Measurements from ENCODE around the gene NEK6. TPM values are rescaled to one million over a fixed set of nuclear protein-coding genes. Genes with fewer than 3 reads are reported as not detected.
A peak's percentile ranks its signal among the peaks of the same experiment; 100 is the strongest.

Gene NEK6
- total RNA-seq = 28.1 TPM
- polyA plus RNA-seq = 38.3 TPM

DNA sequence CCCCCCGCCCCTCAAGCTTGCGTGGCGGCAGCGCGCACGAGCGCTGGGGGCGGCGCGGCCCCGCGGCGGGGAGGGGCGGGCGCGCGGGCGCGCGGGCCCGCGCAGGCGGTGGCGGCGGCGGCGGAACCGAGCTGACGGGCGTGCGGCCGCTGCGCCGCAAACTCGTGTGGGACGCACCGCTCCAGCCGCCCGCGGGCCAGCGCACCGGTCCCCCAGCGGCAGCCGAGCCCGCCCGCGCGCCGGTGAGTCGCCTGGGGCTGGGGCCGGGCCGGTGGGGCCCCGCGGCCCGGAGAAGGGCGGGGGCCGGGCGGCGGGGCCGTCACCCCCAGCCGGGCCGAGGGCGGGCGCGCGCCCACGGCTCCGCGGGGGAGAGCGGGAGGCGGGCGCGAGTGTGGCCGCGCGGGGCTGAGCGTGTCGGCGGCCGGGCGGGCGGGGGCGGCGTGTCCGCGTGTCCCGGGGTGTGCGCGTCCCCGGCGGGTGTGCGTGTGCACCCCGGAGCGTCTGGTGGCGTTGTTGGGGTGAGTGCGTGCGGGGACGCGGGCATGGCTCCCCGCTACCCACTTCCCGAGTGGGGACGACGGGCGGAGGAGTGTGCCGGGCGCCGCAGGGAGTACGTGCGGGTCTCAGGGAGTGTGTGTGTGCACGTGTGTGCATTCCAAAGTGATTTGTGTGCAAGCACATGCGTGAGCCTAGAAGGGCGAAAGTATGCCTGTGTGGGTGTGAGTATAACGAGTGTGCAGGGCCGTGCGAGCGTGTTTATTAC lies at the start of gene NEK6:
TSS of gene NEK6 (plus strand) at position 106 of the 763 bp plus-strand sequence. CDS start 44,016 bp downstream, outside the sequence.
- peaks cover 2% of the 10 kb centered on the region for H3K4me1 ChIP-seq (ENCODE audit: insufficient read depth)
- no peak for DNase-seq (ENCODE audit: extremely low spot score)
- H3K4me3 ChIP-seq (ENCODE audit: low read depth, low read length) = peak within 1 kb of the TSS; percentile 92
- no peaks in the 10 kb centered on the region for H3K36me3 ChIP-seq (ENCODE audit: insufficient read depth)
- H3K27ac ChIP-seq (ENCODE audit: low read depth) = peak within 1 kb of the TSS; percentile 84
- WGBS = under 1% methylated on average over 116 of the region's 116 CpGs

DNA sequence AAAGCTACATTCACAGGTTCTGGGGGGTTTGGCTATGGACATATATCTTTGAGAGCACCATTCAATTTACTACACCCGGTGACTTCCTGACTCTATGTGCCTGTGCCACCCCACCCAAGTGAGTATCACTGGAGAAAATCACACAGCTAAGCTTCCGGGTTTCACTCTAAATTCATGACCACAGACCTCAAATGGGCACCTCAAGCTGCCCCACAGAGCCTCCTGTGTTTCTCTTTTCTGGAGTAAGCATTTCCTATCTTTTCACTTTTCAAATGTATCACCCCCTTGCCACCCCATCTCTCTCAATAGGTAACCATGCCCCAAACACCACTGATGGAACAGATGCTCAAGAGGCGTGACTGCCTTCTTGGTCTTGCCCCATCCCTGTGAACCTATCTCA lies 49.2 kb upstream of the NEK6 start:
- Histone ChIP-seq H3K36me3 (ENCODE audit: insufficient read depth) (no peaks in the 10 kb centered on the region), H3K27ac (ENCODE audit: low read depth) (no peak overlapping the region), H3K4me3 (ENCODE audit: low read depth, low read length) (no peak overlapping the region), H3K4me1 (ENCODE audit: insufficient read depth) (no peaks in the 10 kb centered on the region)
- no peak for DNase-seq (ENCODE audit: extremely low spot score)
- WGBS = 89% methylated on average over 3 of the region's 3 CpGs

GRCh38 chr9:124209279-124209678 lies 48.5 kb upstream of the NEK6 start:
- Histone ChIP-seq H3K4me3 (ENCODE audit: low read depth, low read length) (no peak overlapping the region), H3K4me1 (ENCODE audit: insufficient read depth) (no peaks in the 10 kb centered on the region), H3K36me3 (ENCODE audit: insufficient read depth) (no peaks in the 10 kb centered on the region), H3K27ac (ENCODE audit: low read depth) (no peak overlapping the region)
- no peak for DNase-seq (ENCODE audit: extremely low spot score)
- 75% methylated on average over 7 of the region's 7 CpGs for WGBS

GRCh38 chr9:124209774-124210173 lies 48.0 kb upstream of the NEK6 start:
- no peak overlapping the region for H3K4me3 ChIP-seq (ENCODE audit: low read depth, low read length)
- no peaks in the 10 kb centered on the region for H3K36me3 ChIP-seq (ENCODE audit: insufficient read depth)
- H3K27ac ChIP-seq (ENCODE audit: low read depth) = no peak overlapping the region
- DNase-seq (ENCODE audit: extremely low spot score) = no peak
- 98% methylated on average over 2 of the region's 2 CpGs for WGBS
- no peaks in the 10 kb centered on the region for H3K4me1 ChIP-seq (ENCODE audit: insufficient read depth)

DNA sequence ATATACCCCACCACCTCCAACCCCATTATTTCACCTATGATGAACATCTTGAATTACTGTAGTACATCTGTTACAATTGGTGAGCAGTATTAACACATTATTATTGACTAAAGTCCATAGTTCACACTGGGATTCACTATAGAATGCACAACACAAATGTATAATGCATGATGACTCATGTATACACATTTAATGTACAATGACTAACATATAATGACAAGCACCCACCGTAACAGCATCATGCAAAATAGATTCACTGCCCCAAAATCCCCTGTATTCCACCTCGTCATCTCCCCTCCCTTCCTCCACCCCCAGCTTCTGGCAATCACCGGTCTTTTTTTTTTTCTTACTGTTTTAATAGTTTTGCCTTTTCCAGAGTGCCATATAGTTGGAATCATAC lies 47.1 kb upstream of the NEK6 start:
- Histone ChIP-seq H3K4me1 (ENCODE audit: insufficient read depth) (no peaks in the 10 kb centered on the region), H3K27ac (ENCODE audit: low read depth) (no peak overlapping the region), H3K36me3 (ENCODE audit: insufficient read depth) (no peaks in the 10 kb centered on the region), H3K4me3 (ENCODE audit: low read depth, low read length) (no peak overlapping the region)
- no peak for DNase-seq (ENCODE audit: extremely low spot score)
- WGBS = 71% methylated on average over 3 of the region's 3 CpGs

DNA sequence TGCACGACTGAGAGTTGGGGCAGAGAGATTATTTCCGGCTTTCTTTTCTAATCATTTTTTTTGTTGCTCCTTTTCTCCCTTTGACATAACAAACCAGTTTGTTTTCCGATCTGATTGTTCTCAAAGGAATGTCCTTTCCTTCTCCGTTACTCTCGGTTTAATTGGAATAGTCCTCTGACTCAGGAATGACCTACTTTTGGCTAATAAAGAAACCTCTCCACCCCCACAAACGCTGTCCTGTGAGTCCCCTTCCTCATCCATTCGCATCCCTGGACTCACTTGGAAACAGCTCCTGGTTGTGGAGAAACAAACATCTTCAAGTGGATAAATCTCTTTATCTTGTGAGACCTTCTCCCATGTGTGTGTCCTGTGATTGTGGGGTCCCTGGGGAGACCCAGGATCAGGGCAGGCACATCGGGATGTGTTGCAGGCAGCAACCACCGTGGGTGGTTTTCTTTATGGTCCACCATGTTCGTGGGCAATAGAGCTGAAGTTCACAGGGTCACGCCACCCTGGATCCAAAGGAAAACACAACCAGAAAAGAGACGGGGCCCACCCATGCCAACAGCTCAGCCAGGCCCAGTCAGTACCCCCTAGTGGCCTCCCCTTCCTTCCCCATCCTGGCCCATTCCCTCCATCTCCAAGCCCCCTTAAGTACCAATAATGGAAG lies 45.2 kb upstream of the NEK6 start:
- DNase-seq (ENCODE audit: extremely low spot score) = no peak
- no peak overlapping the region for H3K27ac ChIP-seq (ENCODE audit: low read depth)
- H3K4me3 ChIP-seq (ENCODE audit: low read depth, low read length) = no peak overlapping the region
- H3K4me1 ChIP-seq (ENCODE audit: insufficient read depth) = no peaks in the 10 kb centered on the region
- H3K36me3 ChIP-seq (ENCODE audit: insufficient read depth) = no peaks in the 10 kb centered on the region
- 65% methylated on average over 12 of the region's 12 CpGs for WGBS

DNA sequence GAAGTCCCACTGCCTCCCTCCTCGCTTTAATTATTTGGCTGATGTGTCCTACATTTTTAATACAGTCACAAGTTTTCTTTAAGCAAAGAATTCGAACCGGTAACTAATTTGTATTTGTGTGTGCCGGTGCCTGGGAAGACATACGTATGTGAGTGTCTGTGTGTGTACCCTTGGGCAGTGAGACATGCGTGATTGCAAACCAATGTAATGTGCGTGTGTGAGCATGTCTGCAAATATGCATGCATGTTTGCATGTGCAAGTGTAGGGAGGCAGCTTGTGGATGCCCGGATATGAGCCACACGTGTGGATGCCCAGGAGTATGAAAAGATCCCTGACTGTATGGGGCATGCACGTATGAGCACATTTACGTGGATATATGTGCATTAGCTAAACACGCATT lies 44.4 kb upstream of the NEK6 start:
- no peak overlapping the region for H3K4me3 ChIP-seq (ENCODE audit: low read depth, low read length)
- H3K36me3 ChIP-seq (ENCODE audit: insufficient read depth) = no peaks in the 10 kb centered on the region
- no peaks in the 10 kb centered on the region for H3K4me1 ChIP-seq (ENCODE audit: insufficient read depth)
- 84% methylated on average over 12 of the region's 12 CpGs for WGBS
- no peak overlapping the region for H3K27ac ChIP-seq (ENCODE audit: low read depth)
- no peak for DNase-seq (ENCODE audit: extremely low spot score)

DNA sequence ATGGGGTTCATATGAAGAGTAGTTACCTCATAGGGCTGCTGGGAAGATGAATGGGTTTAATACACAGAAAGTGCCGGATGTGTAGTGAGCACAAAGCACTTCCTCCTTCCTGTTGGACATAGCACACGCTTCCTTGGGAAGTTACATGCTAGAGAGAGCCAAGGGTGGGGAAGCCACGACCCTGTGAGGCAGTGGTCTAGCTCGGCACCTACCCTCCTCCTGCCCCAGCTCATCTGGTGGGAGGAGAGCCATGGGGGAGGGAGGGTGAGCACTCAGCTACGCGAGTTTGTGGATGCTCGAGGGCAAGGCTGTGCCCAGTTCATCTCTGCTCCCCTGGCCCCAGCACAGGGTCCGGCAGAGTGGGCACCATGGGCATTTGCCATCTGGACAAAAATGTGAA lies 43.6 kb upstream of the NEK6 start:
- Histone ChIP-seq H3K36me3 (ENCODE audit: insufficient read depth) (no peaks in the 10 kb centered on the region), H3K4me1 (ENCODE audit: insufficient read depth) (no peaks in the 10 kb centered on the region), H3K27ac (ENCODE audit: low read depth) (no peak overlapping the region), H3K4me3 (ENCODE audit: low read depth, low read length) (no peak overlapping the region)
- 71% methylated on average over 8 of the region's 8 CpGs for WGBS
- DNase-seq (ENCODE audit: extremely low spot score) = no peak

- H3K27ac ChIP-seq (ENCODE audit: low read depth) = no peak overlapping the region
- 64% methylated on average over 11 of the region's 11 CpGs for WGBS
- H3K4me3 ChIP-seq (ENCODE audit: low read depth, low read length) = no peak overlapping the region
- no peak for DNase-seq (ENCODE audit: extremely low spot score)
- no peaks in the 10 kb centered on the region for H3K4me1 ChIP-seq (ENCODE audit: insufficient read depth)
- H3K36me3 ChIP-seq (ENCODE audit: insufficient read depth) = no peaks in the 10 kb centered on the region
Observed at GRCh38 chr9:124214596-124215367, 43.0 kb upstream of the NEK6 start.

DNA sequence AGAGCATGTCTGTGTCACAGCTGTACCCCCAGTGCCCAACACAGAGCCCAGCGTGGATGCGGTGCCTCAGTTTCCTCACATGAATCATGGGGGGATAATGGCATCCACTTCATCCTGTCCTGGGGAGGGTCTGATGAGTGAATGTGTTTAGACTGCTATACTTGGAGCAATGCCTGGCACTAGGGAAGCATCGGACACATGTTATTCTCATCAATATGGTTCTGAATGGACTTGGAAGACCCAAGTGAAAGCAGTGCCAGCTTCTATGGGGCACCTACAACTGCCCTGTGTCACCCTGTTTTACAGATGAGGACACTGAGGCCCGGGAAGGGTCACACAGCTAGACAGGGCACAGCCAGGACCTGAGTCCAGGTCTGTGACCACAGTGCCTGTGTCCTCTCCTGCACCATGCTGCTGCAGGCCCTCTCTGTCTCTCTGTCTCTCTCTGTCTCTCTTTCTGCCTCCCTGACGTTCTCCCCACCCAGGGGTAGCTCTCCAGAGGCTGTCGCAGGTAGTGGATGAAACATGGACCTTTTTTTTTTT lies 42.3 kb upstream of the NEK6 start:
- Histone ChIP-seq H3K36me3 (ENCODE audit: insufficient read depth) (no peaks in the 10 kb centered on the region), H3K4me3 (ENCODE audit: low read depth, low read length) (no peak overlapping the region), H3K27ac (ENCODE audit: low read depth) (no peak overlapping the region), H3K4me1 (ENCODE audit: insufficient read depth) (no peaks in the 10 kb centered on the region)
- 85% methylated on average over 6 of the region's 6 CpGs for WGBS
- DNase-seq (ENCODE audit: extremely low spot score) = no peak

- 98% methylated on average over 15 of the region's 15 CpGs for WGBS
- Histone ChIP-seq H3K27ac (ENCODE audit: low read depth) (no peak overlapping the region), H3K36me3 (ENCODE audit: insufficient read depth) (no peaks in the 10 kb centered on the region), H3K4me1 (ENCODE audit: insufficient read depth) (no peaks in the 10 kb centered on the region), H3K4me3 (ENCODE audit: low read depth, low read length) (no peak overlapping the region)
- DNase-seq (ENCODE audit: extremely low spot score) = no peak
Observed at GRCh38 chr9:124215956-124216355, 41.8 kb upstream of the NEK6 start.

DNA sequence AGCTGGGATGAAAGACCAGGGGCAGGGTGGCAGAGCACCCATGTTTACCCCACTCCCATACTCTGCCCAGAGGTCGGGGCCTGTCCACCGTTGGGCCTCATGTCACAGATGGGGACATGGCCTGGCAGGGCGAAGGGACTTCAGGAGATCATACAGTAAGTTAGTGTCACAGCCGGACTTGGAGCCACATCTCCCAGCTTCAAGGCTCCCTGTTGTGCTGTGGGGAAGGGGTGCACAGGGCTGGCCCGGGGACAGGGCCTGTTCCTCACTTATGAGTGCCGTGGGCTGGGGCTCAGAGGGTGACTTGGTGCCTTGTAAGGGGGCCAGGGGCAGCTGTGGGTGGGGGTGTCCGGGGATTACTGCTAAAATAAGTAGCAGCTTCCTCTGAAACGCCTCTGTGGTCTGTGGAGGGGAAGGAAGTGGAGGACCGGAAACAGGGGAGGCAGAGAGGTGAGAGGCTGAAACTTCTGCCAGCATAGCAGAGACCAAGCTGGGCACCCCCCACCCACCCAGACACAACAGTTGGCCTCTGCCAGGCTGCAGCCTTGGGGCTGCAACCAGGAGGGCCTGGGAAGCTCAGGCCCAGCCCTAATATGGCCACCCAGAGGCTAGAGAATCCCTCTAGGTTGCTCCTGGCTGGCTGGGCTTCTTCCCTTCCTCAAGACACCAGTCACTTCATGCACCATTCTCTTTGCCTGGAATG lies 41.1 kb upstream of the NEK6 start:
- H3K4me3 ChIP-seq (ENCODE audit: low read depth, low read length) = no peak overlapping the region
- no peaks in the 10 kb centered on the region for H3K36me3 ChIP-seq (ENCODE audit: insufficient read depth)
- no peaks in the 10 kb centered on the region for H3K4me1 ChIP-seq (ENCODE audit: insufficient read depth)
- no peak overlapping the region for H3K27ac ChIP-seq (ENCODE audit: low read depth)
- WGBS = 77% methylated on average over 9 of the region's 9 CpGs
- no peak for DNase-seq (ENCODE audit: extremely low spot score)

GRCh38 chr9:124217836-124218437 lies 39.8 kb upstream of the NEK6 start:
- Histone ChIP-seq H3K27ac (ENCODE audit: low read depth) (no peak overlapping the region), H3K4me1 (ENCODE audit: insufficient read depth) (no peaks in the 10 kb centered on the region), H3K36me3 (ENCODE audit: insufficient read depth) (no peaks in the 10 kb centered on the region), H3K4me3 (ENCODE audit: low read depth, low read length) (no peak overlapping the region)
- 72% methylated on average over 8 of the region's 8 CpGs for WGBS
- no peak for DNase-seq (ENCODE audit: extremely low spot score)

Measured in urinary bladder (tissue), 4 donors.